Ecto neural progenitor cell (in vitro differentiated cells): ENCODE data around the gene ROBO1.

Source experiments
- DNase-seq: peaks from one replicate; pipeline ENCODE4 v3.0.0-alpha.2; 2018; ENCODE audit warnings: low spot score

Gene ROBO1

DNA sequence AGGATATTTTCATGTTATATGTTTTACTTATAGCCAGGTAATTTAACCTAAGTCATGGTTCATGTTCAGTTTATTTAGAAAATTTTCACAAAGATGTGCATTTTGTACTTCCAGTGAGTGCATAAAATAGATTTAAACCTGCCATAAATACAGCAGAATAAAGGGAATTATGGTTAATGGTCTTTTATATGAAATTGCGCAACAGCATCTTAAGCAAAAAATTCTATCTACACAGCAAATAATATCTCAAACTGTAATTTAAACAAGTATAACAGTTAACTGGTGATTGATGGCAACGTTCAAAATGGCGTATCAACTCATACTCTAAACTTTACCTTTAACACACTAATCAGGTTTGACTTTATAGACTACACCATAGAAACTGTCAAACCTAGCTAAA is 97.6 kb downstream of the ROBO1 start:
- no peak for DNase-seq

DNA sequence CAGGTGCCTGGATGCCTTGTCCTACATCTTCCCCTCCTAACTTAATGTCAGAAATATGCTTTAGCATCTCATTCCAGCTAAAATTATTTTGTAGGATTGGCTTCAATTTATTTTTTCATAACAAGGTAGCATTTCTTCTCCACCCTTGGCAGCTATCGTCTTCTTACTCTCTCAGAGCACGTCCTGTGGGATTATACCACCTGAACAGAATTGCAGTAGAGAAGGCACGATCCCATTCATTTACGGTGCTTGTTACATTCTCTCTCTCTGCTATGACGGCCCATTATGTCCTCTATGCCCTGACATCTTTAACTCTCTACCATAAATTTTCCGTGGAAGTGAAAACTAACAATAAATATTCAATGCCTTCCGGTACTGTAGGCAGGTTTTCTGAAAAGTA is 103.3 kb downstream of the ROBO1 start:
- DNase-seq, result no peak

DNA sequence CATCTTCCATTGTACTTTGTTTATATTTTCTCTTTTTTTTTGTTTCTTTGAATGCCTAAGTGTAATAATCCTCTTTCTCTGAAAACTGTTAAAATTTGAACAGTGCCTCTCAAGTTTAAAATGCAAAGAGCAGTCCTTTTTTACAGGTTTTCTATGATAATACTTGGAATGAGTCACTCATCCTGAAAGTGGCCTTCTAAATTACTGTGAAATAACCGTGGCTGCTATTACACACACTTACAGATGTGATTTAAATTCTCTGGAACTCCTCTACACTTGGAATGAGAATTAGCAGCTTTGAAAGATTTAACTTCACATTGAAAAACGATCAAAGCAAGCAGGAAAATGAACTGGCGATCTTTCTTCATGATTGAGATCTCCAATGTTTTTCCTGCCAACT is 105.9 kb downstream of the ROBO1 start:
- no peak for DNase-seq

- no peak for DNase-seq
Observed at GRCh38 chr3:79657076-79657475, 110.7 kb downstream of the ROBO1 start.

DNA sequence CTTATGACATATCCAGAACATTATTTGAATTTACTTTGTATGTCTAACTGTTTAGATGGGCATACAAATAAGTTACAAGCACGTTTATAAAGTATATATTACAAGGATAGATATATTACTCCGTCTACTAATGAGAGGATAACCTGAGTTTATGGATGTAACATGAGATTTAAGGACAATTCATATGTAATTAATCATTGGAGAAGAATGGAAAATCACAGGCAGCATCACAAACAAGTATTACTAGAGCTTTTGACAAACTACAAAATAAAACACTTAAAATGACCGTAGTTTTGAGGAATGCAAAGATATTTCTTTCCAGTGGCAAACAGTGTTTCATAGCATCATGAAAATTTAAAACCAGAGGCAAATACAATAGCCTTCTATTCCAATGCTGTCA is 113.8 kb downstream of the ROBO1 start:
- DNase-seq, result no peak

DNA sequence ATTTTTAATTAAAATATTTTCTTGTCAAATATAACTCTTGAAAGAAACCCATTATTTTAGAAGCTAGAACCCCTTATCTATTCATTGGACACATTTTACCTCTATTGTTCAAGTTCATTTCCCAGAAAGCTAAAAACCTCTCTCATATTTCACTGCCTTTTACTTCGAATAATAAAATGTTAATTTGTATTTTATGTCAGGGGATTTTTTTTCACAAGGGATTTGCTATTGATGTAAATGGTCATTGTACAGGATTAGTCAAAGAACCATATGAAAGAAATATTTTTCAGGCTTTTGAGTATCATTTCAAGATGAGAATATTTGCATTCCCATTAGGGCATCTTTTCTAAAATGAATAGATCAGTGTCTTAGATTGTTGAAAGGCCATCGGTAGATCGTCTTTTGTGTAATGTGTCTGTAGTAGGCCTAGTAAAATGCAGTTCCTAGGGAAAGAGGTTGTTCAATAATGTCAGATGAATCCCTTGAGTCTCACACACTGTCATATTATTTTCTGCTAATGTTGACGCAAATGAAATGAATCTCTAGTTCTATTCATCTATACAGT is 114.5 kb downstream of the ROBO1 start:
- DNase-seq, result no peak

DNA sequence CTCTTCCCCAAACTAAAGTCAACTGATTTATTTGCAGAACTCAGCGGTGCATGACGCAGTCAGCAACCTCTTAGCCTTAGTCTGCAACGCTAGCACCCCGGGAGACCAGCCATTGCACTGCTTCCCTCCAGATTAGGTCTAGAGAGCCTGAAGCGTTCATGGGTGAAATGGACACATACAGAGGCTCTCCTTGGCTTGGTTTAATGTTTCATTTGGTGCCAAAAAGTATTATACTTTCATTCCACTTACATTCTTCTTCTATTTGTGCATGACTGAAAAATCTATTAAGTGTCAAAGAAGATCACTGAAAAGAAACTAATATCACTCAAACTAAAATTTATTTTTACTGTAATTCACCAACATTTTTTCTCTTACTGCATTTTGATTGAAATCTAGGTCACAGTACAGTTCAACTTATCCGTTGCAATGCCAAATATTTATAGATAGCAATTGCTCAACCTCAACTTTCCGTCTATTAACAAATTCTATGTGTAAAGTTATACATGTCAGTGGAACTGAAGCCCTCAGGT is 116.2 kb downstream of the ROBO1 start:
- DNase-seq, result peak; percentile 61

GRCh38 chr3:79639855-79640254 is 127.9 kb downstream of the ROBO1 start:
- no peak for DNase-seq

- DNase-seq, result no peak
Observed at GRCh38 chr3:79636372-79636771, 131.4 kb downstream of the ROBO1 start.

DNA sequence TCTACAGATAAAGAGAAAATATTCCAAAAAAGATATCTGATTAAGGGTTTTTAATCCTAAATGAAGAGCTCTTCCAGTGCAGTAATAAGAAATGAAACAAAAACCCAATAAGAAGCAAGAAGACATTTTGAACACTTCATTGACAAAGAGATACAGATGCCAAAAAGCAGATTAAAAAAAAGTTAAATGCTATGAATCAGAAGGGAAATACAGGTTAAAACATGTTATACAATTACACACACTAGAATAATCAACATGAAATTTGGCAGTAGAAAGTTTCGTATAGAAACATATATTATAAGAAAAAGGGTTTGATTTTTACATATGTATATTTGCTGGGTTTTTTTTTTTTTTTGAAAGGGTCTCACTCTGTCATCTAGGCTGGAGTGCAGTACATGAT is 135.0 kb downstream of the ROBO1 start:
- DNase-seq, result no peak

DNA sequence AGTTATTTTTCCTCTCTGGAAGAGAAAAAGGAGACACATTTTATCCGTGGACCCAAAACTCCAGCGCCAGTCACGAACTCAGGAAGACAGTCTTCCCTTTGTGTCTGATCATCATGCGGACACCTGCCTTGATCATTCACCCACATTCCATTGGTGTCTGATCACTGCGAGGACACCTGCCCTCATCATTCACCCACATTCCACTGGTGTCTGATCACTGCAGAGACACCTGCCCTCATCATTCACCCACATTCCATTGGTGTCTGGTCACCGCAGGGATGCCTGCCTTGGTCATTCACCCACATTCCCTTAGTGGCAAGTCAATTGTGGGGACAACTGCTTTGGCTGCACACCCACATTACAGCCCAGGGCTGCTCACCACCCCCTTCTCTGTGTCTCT is 148.9 kb downstream of the ROBO1 start:
- DNase-seq, result no peak

GRCh38 chr3:79606414-79606813 is 161.4 kb downstream of the ROBO1 start:
- no peak for DNase-seq

- no peak for DNase-seq
Observed at GRCh38 chr3:79604681-79605080, 163.1 kb downstream of the ROBO1 start.

DNA sequence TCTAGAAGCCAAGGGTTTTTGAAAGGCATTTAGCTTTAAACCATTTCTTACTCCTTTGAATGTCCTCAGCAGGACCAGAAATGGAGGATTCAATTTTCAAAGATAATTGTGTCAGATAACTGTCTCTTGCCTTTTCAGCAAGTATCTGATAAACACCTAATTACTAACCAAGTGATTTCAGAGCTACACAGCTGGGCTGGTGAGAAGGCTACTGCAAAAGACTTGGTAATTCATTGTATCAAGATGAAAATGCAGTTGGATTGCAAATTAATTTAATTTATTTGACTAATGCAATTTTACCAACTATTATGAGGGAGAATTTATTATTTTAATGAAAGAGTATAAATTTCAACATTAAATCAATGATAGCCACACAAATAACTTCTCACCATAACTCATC is 165.4 kb downstream of the ROBO1 start:
- no peak for DNase-seq

GRCh38 chr3:79598594-79598993 is 169.2 kb downstream of the ROBO1 start:
- no peak for DNase-seq

DNA sequence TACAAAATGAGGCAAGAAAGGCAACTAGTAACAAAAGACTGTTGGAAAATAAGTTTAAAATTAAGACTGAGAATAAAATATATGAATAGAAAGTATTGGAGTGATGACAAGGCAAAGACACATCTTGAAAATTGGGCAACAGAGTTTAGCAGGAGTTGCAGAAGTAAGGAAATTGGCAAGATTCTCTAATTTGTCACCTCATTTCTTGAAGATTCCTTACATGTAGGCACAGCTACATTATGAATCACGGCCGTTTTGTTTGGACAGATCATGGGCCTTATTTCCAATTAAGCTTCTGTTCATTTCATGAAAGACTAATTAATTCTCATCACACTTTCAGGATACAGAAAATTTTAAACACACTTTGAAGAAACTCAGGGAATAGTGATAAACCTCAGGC is 170.1 kb downstream of the ROBO1 start:
- DNase-seq, result no peak

- DNase-seq, result no peak
Observed at GRCh38 chr3:79587150-79587549, 180.6 kb downstream of the ROBO1 start.

DNA sequence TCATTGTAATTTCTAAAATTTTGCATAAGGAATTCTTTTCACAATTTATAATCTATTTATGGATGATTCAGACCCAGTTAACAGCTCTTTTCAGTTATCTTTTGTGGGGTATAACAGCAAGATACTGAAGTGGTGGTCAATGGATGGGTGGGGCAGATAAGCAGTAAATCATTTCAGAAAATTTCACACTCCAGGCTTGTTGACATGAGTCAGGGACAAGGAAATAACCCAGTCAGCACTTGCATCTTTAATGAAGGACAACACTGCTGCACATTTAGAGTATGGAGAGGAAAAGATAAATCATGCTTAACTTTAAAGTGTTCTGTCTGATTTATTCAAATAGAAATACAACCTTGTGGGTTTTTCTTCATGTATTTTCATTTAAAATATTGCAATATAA is 181.6 kb downstream of the ROBO1 start:
- DNase-seq, result no peak

GRCh38 chr3:79572930-79573329 is 194.9 kb downstream of the ROBO1 start:
- DNase-seq, result no peak

DNA sequence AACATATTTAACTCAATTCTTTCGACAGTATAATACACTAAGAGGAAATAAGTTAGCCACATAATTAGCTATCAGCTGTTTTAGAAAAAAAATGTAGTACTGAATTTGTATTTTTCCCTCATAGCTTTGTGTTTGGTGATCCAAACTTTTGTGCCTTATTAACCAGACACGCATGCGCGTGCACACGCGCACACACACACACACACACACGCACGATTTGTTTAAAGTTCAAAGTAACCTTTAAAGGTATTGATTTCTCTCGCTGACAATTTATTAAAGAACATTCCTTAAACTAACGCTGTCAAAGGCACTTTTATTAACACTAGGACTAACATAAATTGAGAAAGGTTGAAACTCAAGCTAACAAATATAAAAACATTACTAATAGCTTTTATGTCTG is 198.9 kb downstream of the ROBO1 start:
- no peak for DNase-seq

DNA sequence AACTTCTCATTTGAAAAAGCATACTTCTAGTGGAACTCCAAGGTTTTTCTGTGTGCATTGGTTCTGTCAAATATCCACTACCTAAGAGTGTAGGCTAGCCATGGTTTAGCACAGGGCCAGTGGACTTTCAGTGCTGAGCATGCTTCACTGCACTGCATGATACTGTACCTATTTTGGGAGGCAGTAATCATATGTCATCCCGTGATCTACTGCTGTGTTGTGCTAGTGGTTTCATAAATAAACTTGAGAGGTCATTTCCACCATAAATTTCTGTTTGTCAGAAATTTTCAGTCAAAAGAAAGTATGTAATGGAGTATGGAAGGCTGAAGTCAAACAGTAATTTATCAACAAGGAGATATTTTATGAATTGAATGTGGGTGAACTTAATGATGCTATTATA is 203.6 kb downstream of the ROBO1 start:
- no peak for DNase-seq

GRCh38 chr3:79560698-79561097 is 207.1 kb downstream of the ROBO1 start:
- no peak for DNase-seq

DNA sequence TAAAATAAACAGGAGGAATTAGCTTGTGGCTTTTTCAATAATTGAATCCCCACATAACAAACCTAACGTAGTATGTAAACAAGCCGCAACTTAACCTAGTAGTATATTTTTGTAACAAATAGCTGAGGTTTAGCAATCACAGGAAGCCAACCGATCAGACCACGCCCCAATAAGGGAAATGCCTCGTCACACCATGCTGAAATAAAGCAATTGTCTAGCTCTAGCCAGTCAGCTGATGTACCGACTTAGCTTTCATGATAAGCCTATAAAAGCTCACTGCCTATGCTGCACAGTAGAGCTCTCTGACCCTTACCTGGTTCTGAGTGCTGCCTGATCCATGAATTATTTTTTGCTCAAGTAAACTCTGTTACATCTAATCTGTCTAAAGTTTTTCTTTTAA is 208.9 kb downstream of the ROBO1 start:
- DNase-seq, result no peak

- no peak for DNase-seq
Observed at GRCh38 chr3:79555655-79556054, 212.1 kb downstream of the ROBO1 start.

GRCh38 chr3:79551997-79552396 is 215.8 kb downstream of the ROBO1 start:
- DNase-seq, result no peak
